K562 (cell line): ENCODE results near the gene AGRN. TPM values are rescaled to one million over a fixed set of nuclear protein-coding genes. Genes with fewer than 3 reads are reported as not detected.
A peak's percentile ranks its signal among the peaks of the same experiment; 100 is the strongest.

ENCODE experiments used
- HDAC8 ChIP-seq: fragments of 450-650 bp; IDR thresholded peaks from 2 replicates; pipeline ENCODE4 v1.6.1; 2016; ENCODE audit warnings: mild to moderate bottlenecking, missing genetic modification characterization, moderate library complexity, missing compliant biosample characterization
- HMBOX1 ChIP-seq: sonication (generic); IDR thresholded peaks from 2 replicates; pipeline ENCODE4 v1.6.1; 2016
- HOMEZ ChIP-seq: fragments of 250-450 bp; sonication (Bioruptor Pico); IDR thresholded peaks from 2 replicates; pipeline ENCODE4 v1.4.0; 2020; ENCODE audit warnings: mild to moderate bottlenecking, moderate library complexity
- NBN ChIP-seq: fragments of 450-650 bp; IDR thresholded peaks from 2 replicates; pipeline ENCODE4 v1.6.1; 2016; ENCODE audit warnings: low read depth, mild to moderate bottlenecking
- NR2C2 ChIP-seq, 2 experiments: fragments of 200-800 bp in 1 of 2; sonication (Bioruptor generic) in 1 of 2; sonication (generic) in 1 of 2; formaldehyde crosslinking in 1 of 2; IDR thresholded peaks; 2 replicates each; pipeline versions ENCODE4 v1.6.1 to v1.8.0; 2016 to 2022; ENCODE audit warnings: mild to moderate bottlenecking in 1 of 2, missing compliant biosample characterization in 1 of 2, missing genetic modification characterization in 1 of 2, missing genetic modification reagents in 1 of 2
- POLR2AphosphoS5 ChIP-seq: IDR thresholded peaks from 2 replicates; pipeline ENCODE4 v1.6.1; 2011; ENCODE audit warnings: mild to moderate bottlenecking, low read depth, low read length, moderate library complexity; ENCODE audit not compliant: control insufficient read depth, insufficient read depth
- POLR2G ChIP-seq: fragments of 200-400 bp; formaldehyde crosslinking; IDR thresholded peaks from 2 replicates; pipeline ENCODE4 v1.6.1; 2017; ENCODE audit warnings: low read depth, mild to moderate bottlenecking, antibody characterized with exemption, low read length, moderate library complexity
- PRMT5 ChIP-seq: sonication (generic); formaldehyde crosslinking; IDR thresholded peaks from 2 replicates; pipeline ENCODE4 v1.5.0; 2020; ENCODE audit warnings: missing genetic modification reagents
- RFX1 ChIP-seq: fragments of 450-650 bp; IDR thresholded peaks from 2 replicates; pipeline ENCODE4 v1.6.1; 2016; ENCODE audit warnings: mild to moderate bottlenecking, moderate library complexity
- SRSF3 ChIP-seq: fragments of 200-400 bp; formaldehyde crosslinking; IDR thresholded peaks from 2 replicates; pipeline ENCODE4 v1.6.1; 2016; ENCODE audit warnings: mild to moderate bottlenecking, low read length, moderate library complexity; ENCODE audit not compliant: insufficient read depth
- STAT6 ChIP-seq: sonication (generic); formaldehyde crosslinking; IDR thresholded peaks from 2 replicates; pipeline ENCODE4 v1.8.1; 2023; ENCODE audit warnings: mild to moderate bottlenecking, missing genetic modification reagents
- TCF15 ChIP-seq: fragments of 250-450 bp; sonication (Bioruptor Pico); IDR thresholded peaks from 2 replicates; pipeline ENCODE4 v1.8.0; 2022; ENCODE audit warnings: moderate library complexity, mild to moderate bottlenecking, inconsistent platforms
- TCF7L2 ChIP-seq: fragments of 150-350 bp; IDR thresholded peaks from 2 replicates; pipeline ENCODE4 v1.6.1; 2016; ENCODE audit warnings: low read depth, mild to moderate bottlenecking, low read length, moderate library complexity
- TGIF2 ChIP-seq: sonication (generic); formaldehyde crosslinking; IDR thresholded peaks from 2 replicates; pipeline ENCODE4 v1.8.1; 2022; ENCODE audit warnings: mild to moderate bottlenecking, missing genetic modification reagents, moderate library complexity
- UBTF ChIP-seq, 2 experiments: IDR thresholded peaks; 2 replicates each; pipeline ENCODE4 v1.6.1; 2012; ENCODE audit warnings: improper control_type of control experiment in 2 of 2, low read depth in 2 of 2, low read length in 2 of 2, borderline replicate concordance in 1 of 2
- ZBTB7A ChIP-seq: IDR thresholded peaks from 2 replicates; pipeline ENCODE4 v1.6.1; 2011; ENCODE audit warnings: low read depth, mild to moderate bottlenecking, low read length, moderate library complexity, borderline replicate concordance; ENCODE audit not compliant: control insufficient read depth
- ZNF3 ChIP-seq: fragments of 250-450 bp; sonication (Bioruptor Pico); IDR thresholded peaks from 2 replicates; pipeline ENCODE4 v1.5.0; 2021; ENCODE audit warnings: mild to moderate bottlenecking, moderate library complexity
- ZNF586 ChIP-seq: fragments of 450-650 bp; formaldehyde crosslinking; conservative IDR thresholded peaks from 2 replicates; pipeline ENCODE4 v1.4.0; 2020; ENCODE audit warnings: mild to moderate bottlenecking, moderate library complexity
- polyA plus RNA-seq, 8 experiments: library from polyadenylated mRNA; depleted of rRNA in 4 of 8; stranded (reverse) in 5 of 8; unstranded in 3 of 8; fragments of >200 nt; fragmentation: Nextera tagmentation in 2 of 8; fragmentation: Illumina TruSeq in 1 of 8; extraction: Ambion mirVana in 2 of 8; extraction: Trizol in 1 of 8; gene quantifications; 2 replicates each; pipeline versions ENCODE4 v1.2.1 to v1.2.3, GENCODE V29; 2011 to 2014; ENCODE audit warnings: inconsistent platforms in 1 of 8, missing spikeins in 1 of 8
- total RNA-seq, 7 experiments: library from RNA; depleted of rRNA in 6 of 7; stranded (reverse); fragments of >200 nt in 6 of 7; fragmentation: Illumina TruSeq in 2 of 7; extraction: Trizol in 2 of 7; gene quantifications; 2 replicates each; pipeline versions ENCODE4 v1.2.1 to v1.2.3, GENCODE V29; 2011 to 2021; ENCODE audit warnings: low replicate concordance in 1 of 7

AGRN gene
- total and polyA plus RNA-seq, 9 of the 15 experiments (the other 6 are each of a cell fraction or from before 2014, with no cell fraction given): 0.04 to 111 (median 18.1) TPM

- TF ChIP-seq UBTF (IDR thresholded peaks at IDR 0.05; ENCODE audit: borderline replicate concordance in 1 of 2, low read depth in 2 of 2, low read length in 2 of 2): peak in 1 of 2 experiments; percentile 47; a peak in 1 of 4 replicates
- TF ChIP-seq ZNF3 (CRISPR knock-in tag): no peak
- TF ChIP-seq TCF7L2: no peak
- TF ChIP-seq HDAC8: peak; percentile 72
- no peak for TF ChIP-seq PRMT5 (CRISPR knock-in tag)
- no peak for TF ChIP-seq TCF15 (CRISPR knock-in tag)
- TF ChIP-seq NBN: no peak
- 0 out of 2 replicates have a peak, but pooled peaks have one; percentile 26 for TF ChIP-seq POLR2AphosphoS5
- TF ChIP-seq TGIF2 (CRISPR knock-in tag): no peak
- TF ChIP-seq POLR2G: no peak
- no peak; the same call in 1 of the 2 replicates for TF ChIP-seq STAT6 (CRISPR knock-in tag)
- no peak for TF ChIP-seq HMBOX1
- no peak for TF ChIP-seq RFX1
- TF ChIP-seq HOMEZ (CRISPR knock-in tag): no peak
- TF ChIP-seq ZBTB7A: peak; percentile 49; the same call in 1 of the 2 replicates
- TF ChIP-seq NR2C2 (CRISPR knock-in tag; IDR thresholded peaks at IDR 0.05): no peak
- TF ChIP-seq NR2C2 (tag; IDR thresholded peaks at IDR 0.05): peak; percentile 50; the same call in 1 of the 2 replicates
- no peak for TF ChIP-seq SRSF3
- no peak for TF ChIP-seq ZNF586 (CRISPR knock-in tag)
Measured at GRCh38 chr1:1004780-1005697, 14.9 kb upstream of the AGRN start (continued).
